ENCODE data around the gene FBXL14. TPM values are rescaled to one million over a fixed set of nuclear protein-coding genes. Genes with fewer than 3 reads are reported as not detected.

FBXL14 gene
- total and polyA plus RNA-seq, 2 experiments from 2014 or later: 8.6 to 11.7 TPM

GRCh38 chr12:1553987-1554982, 40.1 kb downstream of the FBXL14 start:
- no peaks in the 10 kb centered on the region for H3K36me3 ChIP-seq (replicated peaks; ENCODE audit: insufficient read depth, low read depth)
- H3K79me2 ChIP-seq: no peaks in the 10 kb centered on the region
- no peak for TF ChIP-seq CTCF (IDR thresholded peaks at IDR 0.05; ENCODE audit: poor library complexity)
- TF ChIP-seq EZH2phosphoT487 (IDR thresholded peaks at IDR 0.05; ENCODE audit: low read depth, severe bottlenecking, unreplicated experiment): no peak
- no peak for TF ChIP-seq EZH2 (IDR thresholded peaks at IDR 0.05; ENCODE audit: borderline replicate concordance)
- H3K9me3 ChIP-seq (ENCODE audit: low read depth): no peaks in the 10 kb centered on the region
- no peak overlapping the region for H3K27ac ChIP-seq
- H2AFZ ChIP-seq: no peak overlapping the region
- H4K20me1 ChIP-seq (ENCODE audit: insufficient read depth, poor library complexity, severe bottlenecking): no peaks in the 10 kb centered on the region
- 91% methylated on average over 14 of the region's 14 CpGs for WGBS (ENCODE audit: low lambda C conversion rate, missing lambda C conversion rate)
- no peak overlapping the region for H3K4me2 ChIP-seq
- H3K4me1 ChIP-seq (ENCODE audit: insufficient read depth): peaks cover 3% of the 10 kb centered on the region
- DNase-seq (ENCODE audit: low spot score): no peak
- no peak overlapping the region for H3K4me3 ChIP-seq
- no peaks in the 10 kb centered on the region for H3K9me2 ChIP-seq (replicated peaks; ENCODE audit: insufficient read depth)
- H3K27me3 ChIP-seq: no peaks in the 10 kb centered on the region

- H3K4me2 ChIP-seq: no peak overlapping the region
These were observed 40.8 kb downstream of the FBXL14 start for GRCh38 chr12:1553536-1553935.

GRCh38 chr12:1552911-1553491, 41.4 kb downstream of the FBXL14 start:
- H3K27ac ChIP-seq: peak overlapping the region; percentile 18

More at GRCh38 chr12:1553536-1553935, 40.8 kb downstream of the FBXL14 start:
- Histone ChIP-seq H3K27me3 (no peaks in the 10 kb centered on the region), H3K9me2 (replicated peaks; ENCODE audit: insufficient read depth) (no peaks in the 10 kb centered on the region), H3K9me3 (ENCODE audit: low read depth) (no peaks in the 10 kb centered on the region), H3K4me1 (ENCODE audit: insufficient read depth) (peaks cover 3% of the 10 kb centered on the region), H3K79me2 (no peaks in the 10 kb centered on the region), H3K27ac (no peak overlapping the region), H3K4me3 (no peak overlapping the region), H3K36me3 (replicated peaks; ENCODE audit: insufficient read depth, low read depth) (no peaks in the 10 kb centered on the region), H2AFZ (no peak overlapping the region), H4K20me1 (ENCODE audit: insufficient read depth, poor library complexity, severe bottlenecking) (no peaks in the 10 kb centered on the region)
- no peak for DNase-seq (ENCODE audit: low spot score)
- no peak for TF ChIP-seq CTCF (IDR thresholded peaks at IDR 0.05; ENCODE audit: poor library complexity)
- 86% methylated on average over 14 of the region's 14 CpGs for WGBS (ENCODE audit: low lambda C conversion rate, missing lambda C conversion rate)

More at GRCh38 chr12:1552911-1553491, 41.4 kb downstream of the FBXL14 start:
- Histone ChIP-seq H3K4me3 (no peak overlapping the region), H3K9me3 (ENCODE audit: low read depth) (no peaks in the 10 kb centered on the region), H3K36me3 (replicated peaks; ENCODE audit: insufficient read depth, low read depth) (no peaks in the 10 kb centered on the region), H3K4me2 (no peak overlapping the region), H3K9me2 (replicated peaks; ENCODE audit: insufficient read depth) (no peaks in the 10 kb centered on the region), H4K20me1 (ENCODE audit: insufficient read depth, poor library complexity, severe bottlenecking) (no peaks in the 10 kb centered on the region), H3K27me3 (no peaks in the 10 kb centered on the region), H3K79me2 (no peaks in the 10 kb centered on the region), H3K4me1 (ENCODE audit: insufficient read depth) (peaks cover 3% of the 10 kb centered on the region), H2AFZ (no peak overlapping the region)
- no peak for DNase-seq (ENCODE audit: low spot score)
- WGBS (ENCODE audit: low lambda C conversion rate, missing lambda C conversion rate): 69% methylated on average over 12 of the region's 12 CpGs
- no peak for TF ChIP-seq EZH2phosphoT487 (IDR thresholded peaks at IDR 0.05; ENCODE audit: low read depth, severe bottlenecking, unreplicated experiment)
- TF ChIP-seq EZH2 (IDR thresholded peaks at IDR 0.05; ENCODE audit: borderline replicate concordance): no peak
- no peak for TF ChIP-seq CTCF (IDR thresholded peaks at IDR 0.05; ENCODE audit: poor library complexity)

Measured in hepatocyte (in vitro differentiated cells).